Lung (tissue), 12 donors: ENCODE measurements around the gene SRC. TPM values are rescaled to one million over a fixed set of nuclear protein-coding genes. Genes with fewer than 3 reads are reported as not detected.

Experiments used
- ATAC-seq: fragments of 200-7000 bp; cut with Tn5 transposase; one replicate; pipeline ENCODE4 v1.9.1; 2020; ENCODE audit warnings: moderate number of reproducible peaks; ENCODE audit not compliant: insufficient read depth, low FRiP score
- DNase-seq, 3 donors: peaks; one replicate each; pipeline ENCODE4 v3.0.0-alpha.2; 2013 to 2017
- H3K27ac ChIP-seq, 2 donors: one replicate each; pipeline ENCODE4 v1.5.1; 2013; ENCODE audit warnings: mild to moderate bottlenecking in 2 of 2, moderate library complexity in 2 of 2, control low read depth in 1 of 2, inconsistent platforms in 1 of 2, low read depth in 1 of 2, low read length in 1 of 2
- H3K27me3 ChIP-seq, 3 donors: one replicate each; pipeline ENCODE4 v1.5.1; 2013; ENCODE audit warnings: low read length in 2 of 3; ENCODE audit not compliant: control insufficient read depth in 3 of 3, insufficient read depth in 3 of 3
- H3K36me3 ChIP-seq, 4 donors: one replicate each; pipeline ENCODE4 v1.5.1; 2013; ENCODE audit warnings: low read length in 4 of 4, mild to moderate bottlenecking in 1 of 4, moderate library complexity in 1 of 4; ENCODE audit not compliant: control insufficient read depth in 4 of 4, insufficient read depth in 4 of 4
- H3K4me1 ChIP-seq, 5 donors: one replicate each; pipeline ENCODE4 v1.5.1; 2013; ENCODE audit warnings: low read length in 5 of 5, mild to moderate bottlenecking in 2 of 5, moderate library complexity in 1 of 5; ENCODE audit not compliant: control insufficient read depth in 5 of 5, insufficient read depth in 5 of 5
- H3K4me3 ChIP-seq: one replicate; pipeline ENCODE4 v1.5.1; 2013; ENCODE audit warnings: mild to moderate bottlenecking, control low read depth, moderate library complexity
- H3K9ac ChIP-seq, 2 donors: one replicate each; pipeline ENCODE4 v1.5.1; 2013; ENCODE audit warnings: low read length in 2 of 2, control low read depth in 1 of 2; ENCODE audit not compliant: insufficient read depth in 1 of 2
- H3K9me3 ChIP-seq, 4 donors: one replicate each; pipeline ENCODE4 v1.5.1; 2013; ENCODE audit warnings: low read length in 3 of 4, mild to moderate bottlenecking in 1 of 4, moderate library complexity in 1 of 4; ENCODE audit not compliant: control insufficient read depth in 4 of 4, insufficient read depth in 3 of 4
- WGBS, 2 donors: extraction: QIAGEN DNeasy Blood & Tissue Kit; methylation state at CpG; one replicate each; pipeline ENCODE4 v1.1.7; 2013; 5-methylcytosine and 5-hydroxymethylcytosine counted together
- polyA plus RNA-seq, 2 donors: library from polyadenylated mRNA; stranded (reverse); fragments of 200-250 nt; gene quantifications; one replicate each; pipeline ENCODE4 v1.2.1, GENCODE V29; 2013
- total RNA-seq, 2 donors: library from RNA; depleted of rRNA in 1 of 2; stranded (reverse); fragments of >200 nt in 1 of 2; gene quantifications; one replicate each; pipeline ENCODE4 v1.2.1, GENCODE V29; 2014 to 2021
- TF ChIP-seq, protein P1 (sequence below): IDR thresholded peaks from 2 replicates; pipeline ENCODE4 v1.5.1; 2012; ENCODE audit warnings: mild to moderate bottlenecking; ENCODE audit errors: control extremely low read depth, extremely low read depth
- donor health status: control.
- donor health status: control.
- donor health status: Bipolar disorder and iron deficiency.
- donor health status: healthy.
- donor health status: DM: yes; HTN: yes; CAD: no.

Gene SRC
- total and polyA plus RNA-seq, 4 donors: 35.6 to 69.5 (median 50.1) TPM

DNA sequence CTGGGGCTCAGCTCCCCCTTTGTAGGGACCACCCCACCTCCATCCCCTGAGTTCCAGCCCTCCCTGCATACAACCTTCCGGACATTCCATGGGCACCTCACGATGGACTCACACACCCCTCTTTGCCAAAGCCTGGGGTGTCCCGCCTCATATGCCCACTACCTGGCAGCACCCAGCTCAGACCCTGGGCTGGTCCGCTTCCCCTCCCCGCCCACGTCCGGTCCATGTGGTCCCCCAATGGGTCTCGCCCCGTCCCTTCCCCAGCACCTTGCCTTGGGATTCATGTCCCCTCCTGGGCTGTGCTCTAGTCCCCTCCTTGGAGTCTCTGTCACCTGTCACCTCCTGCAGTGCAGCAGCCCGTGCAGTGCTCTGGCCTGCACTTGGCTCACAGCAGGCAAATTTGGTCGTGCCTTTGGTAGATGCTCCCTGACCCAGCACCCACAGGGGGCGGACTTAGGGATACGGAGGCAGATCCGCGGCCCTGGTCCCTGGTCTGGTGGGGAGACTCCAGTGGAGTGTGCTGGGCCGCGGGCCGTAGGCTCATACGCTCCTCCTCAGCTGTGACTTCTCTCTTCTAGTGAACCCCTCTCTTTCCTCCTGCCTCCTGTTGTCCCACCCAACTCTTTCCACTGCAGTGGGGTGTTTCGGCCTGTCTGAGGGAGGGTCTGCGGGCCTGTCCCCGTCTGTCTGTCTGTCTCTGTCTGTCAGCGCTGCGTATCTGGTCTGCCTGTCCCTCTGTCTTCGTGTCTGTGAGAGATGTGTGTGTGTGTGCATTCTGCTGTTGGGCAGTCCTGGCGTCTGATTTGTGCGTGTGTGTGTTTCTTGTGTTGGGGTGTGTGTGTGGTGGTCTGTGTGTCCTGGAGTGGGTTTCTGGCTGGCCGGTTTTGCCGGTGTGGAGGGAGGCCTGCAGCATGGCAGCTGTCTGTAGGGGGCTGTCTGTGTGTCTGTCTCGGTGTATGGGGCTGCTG, 69.5 kb downstream of the SRC start:
- Histone ChIP-seq H3K36me3 (no peaks in the 10 kb centered on the region), H3K4me1 (peaks cover 0 to 34% (median 14%) of the 10 kb centered on the region in 5 donors), H3K27me3 (peaks cover 0 to 9% (median 6%) of the 10 kb centered on the region in 3 donors), H3K27ac (no peak overlapping the region), H3K9me3 (peaks cover 0 to 3% (median 0%) of the 10 kb centered on the region in 4 donors), H3K9ac (no peak overlapping the region), H3K4me3 (no peak overlapping the region)
- no peak for ATAC-seq
- 89 to 93% methylated on average over 30 of the region's 30 CpGs for WGBS, 2 donors
- TF ChIP-seq, protein P1, sequence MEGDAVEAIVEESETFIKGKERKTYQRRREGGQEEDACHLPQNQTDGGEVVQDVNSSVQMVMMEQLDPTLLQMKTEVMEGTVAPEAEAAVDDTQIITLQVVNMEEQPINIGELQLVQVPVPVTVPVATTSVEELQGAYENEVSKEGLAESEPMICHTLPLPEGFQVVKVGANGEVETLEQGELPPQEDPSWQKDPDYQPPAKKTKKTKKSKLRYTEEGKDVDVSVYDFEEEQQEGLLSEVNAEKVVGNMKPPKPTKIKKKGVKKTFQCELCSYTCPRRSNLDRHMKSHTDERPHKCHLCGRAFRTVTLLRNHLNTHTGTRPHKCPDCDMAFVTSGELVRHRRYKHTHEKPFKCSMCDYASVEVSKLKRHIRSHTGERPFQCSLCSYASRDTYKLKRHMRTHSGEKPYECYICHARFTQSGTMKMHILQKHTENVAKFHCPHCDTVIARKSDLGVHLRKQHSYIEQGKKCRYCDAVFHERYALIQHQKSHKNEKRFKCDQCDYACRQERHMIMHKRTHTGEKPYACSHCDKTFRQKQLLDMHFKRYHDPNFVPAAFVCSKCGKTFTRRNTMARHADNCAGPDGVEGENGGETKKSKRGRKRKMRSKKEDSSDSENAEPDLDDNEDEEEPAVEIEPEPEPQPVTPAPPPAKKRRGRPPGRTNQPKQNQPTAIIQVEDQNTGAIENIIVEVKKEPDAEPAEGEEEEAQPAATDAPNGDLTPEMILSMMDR: no peak
- no peak for DNase-seq

DNA sequence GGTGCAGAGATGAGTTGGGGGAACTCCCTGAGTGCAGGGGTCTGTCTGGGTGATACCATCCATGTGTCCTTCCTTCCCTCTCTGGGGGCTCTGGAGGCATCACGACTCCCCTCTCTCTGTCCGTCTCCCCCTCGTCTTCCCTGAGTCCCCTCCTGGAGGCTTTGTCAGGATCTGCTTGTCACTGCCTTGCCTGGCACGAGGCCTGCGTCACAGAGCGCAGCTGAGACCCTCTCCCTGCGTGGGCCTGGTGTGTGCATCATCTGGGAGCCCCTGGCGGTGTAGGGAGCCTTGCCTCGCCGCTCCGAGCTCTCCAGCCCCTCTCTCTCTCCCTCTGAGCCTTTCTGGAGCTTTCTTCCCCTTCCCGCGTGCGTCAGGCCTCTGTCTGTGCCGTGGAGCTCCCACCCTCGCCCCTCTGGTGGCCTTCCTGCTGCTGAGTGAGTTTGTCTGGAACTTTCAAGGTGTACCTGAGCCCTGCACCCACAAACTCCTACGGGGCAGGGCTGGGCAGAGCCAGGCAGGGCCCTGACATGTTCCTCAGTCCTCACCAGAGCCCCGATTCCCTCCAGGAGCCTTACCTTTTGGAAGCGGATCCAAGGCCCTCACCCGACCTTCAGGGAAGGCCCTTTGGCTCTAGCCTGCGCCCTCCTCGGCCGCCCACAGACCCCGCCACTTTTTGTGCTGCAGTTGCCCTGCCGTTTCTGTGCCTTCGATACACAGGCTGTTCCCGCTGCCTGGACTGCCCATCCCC, 70.3 kb downstream of the SRC start:
- no peak overlapping the region for H3K27ac ChIP-seq
- TF ChIP-seq, protein P1: no peak
- peaks cover 0 to 37% (median 14%) of the 10 kb centered on the region in 5 donors for H3K4me1 ChIP-seq
- H3K36me3 ChIP-seq: no peaks in the 10 kb centered on the region
- DNase-seq (no peak), ATAC-seq (no peak)
- peaks cover 0 to 6% (median 0%) of the 10 kb centered on the region in 4 donors for H3K9me3 ChIP-seq
- H3K27me3 ChIP-seq: peaks cover 0 to 13% (median 6%) of the 10 kb centered on the region in 3 donors
- H3K9ac ChIP-seq: no peak overlapping the region
- no peak overlapping the region for H3K4me3 ChIP-seq
- 92 to 93% methylated on average over 27 of the region's 27 CpGs for WGBS, 2 donors

DNA sequence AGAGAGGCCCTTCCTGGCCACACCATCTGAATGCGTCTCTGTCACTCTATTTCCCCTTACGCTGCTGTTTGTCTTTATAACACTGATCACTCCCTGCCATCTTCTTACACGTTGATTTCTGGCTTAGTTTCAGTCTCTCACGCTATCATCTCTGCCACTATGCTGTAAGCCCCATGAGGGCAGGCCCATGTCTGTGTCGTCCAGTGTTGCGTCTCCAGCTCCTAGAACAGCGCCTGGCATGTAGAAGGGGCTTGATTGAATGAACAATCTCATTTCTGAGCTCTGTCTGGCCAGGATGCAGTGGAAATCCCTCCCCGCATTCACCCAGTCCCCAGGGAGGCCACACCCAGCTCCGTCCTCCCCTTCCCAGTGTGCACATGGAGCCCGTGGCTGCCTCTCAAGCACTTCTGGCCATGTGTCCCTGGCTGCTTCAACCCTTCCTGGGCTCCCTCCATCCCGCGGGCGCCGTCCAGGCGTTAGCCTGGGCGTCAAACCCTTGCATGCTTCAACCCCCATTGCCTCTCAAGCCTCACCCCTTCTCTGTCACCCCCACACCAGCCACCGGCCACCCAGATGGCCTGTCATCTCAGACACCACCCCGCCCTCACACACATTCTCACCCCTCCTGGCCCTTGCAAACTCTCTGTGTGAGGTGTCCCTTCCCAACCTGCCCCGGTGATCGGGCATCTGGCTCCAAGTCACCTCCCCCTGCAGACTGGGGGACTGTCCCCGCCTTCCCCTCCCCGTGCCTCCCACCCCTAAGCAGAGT, 71.1 kb downstream of the SRC start:
- no peak overlapping the region for H3K4me3 ChIP-seq
- ATAC-seq: no peak

More for the DNA sequence above, 71.1 kb downstream of the SRC start:
- DNase-seq: no peak
- peaks cover 0 to 6% (median 0%) of the 10 kb centered on the region in 4 donors for H3K9me3 ChIP-seq
- H3K4me1 ChIP-seq: peaks cover 0 to 40% (median 12%) of the 10 kb centered on the region in 5 donors
- TF ChIP-seq, protein P1: no peak
- no peak overlapping the region for H3K27ac ChIP-seq
- 86 to 90% methylated on average over 22 of the region's 22 CpGs for WGBS, 2 donors
- no peaks in the 10 kb centered on the region for H3K36me3 ChIP-seq
- peaks cover 0 to 18% (median 6%) of the 10 kb centered on the region in 3 donors for H3K27me3 ChIP-seq
- H3K9ac ChIP-seq: no peak overlapping the region
